H9 (cell line): ENCODE results near the gene C16orf87. TPM values are rescaled to one million over a fixed set of nuclear protein-coding genes. Genes with fewer than 3 reads are reported as not detected.

ENCODE experiments used
- DNase-seq: peaks from one replicate; pipeline ENCODE4 v3.0.0-alpha.2; 2017
- H2AFZ ChIP-seq: one replicate; pipeline ENCODE4 v1.6.1; 2013; ENCODE audit warnings: mild to moderate bottlenecking, low read length, control low read depth, moderate library complexity
- H2AK5ac ChIP-seq: 2 replicates; pipeline ENCODE4 v1.6.1; 2013; ENCODE audit warnings: low read length, control low read depth, mixed read lengths; ENCODE audit not compliant: insufficient read length
- H2BK120ac ChIP-seq: one replicate; pipeline ENCODE4 v1.6.1; 2013; ENCODE audit warnings: low read depth, mild to moderate bottlenecking, low read length, control low read depth, inconsistent platforms; ENCODE audit not compliant: poor library complexity, severe bottlenecking
- H2BK12ac ChIP-seq: 2 replicates; pipeline ENCODE4 v1.6.1; 2013; ENCODE audit warnings: low read length, control low read depth, mixed read lengths, low read depth; ENCODE audit not compliant: insufficient read length
- H2BK15ac ChIP-seq: 2 replicates; pipeline ENCODE4 v1.6.1; 2013; ENCODE audit warnings: low read depth, low read length, control low read depth
- H2BK20ac ChIP-seq: one replicate; pipeline ENCODE4 v1.6.1; 2013; ENCODE audit warnings: low read depth, mild to moderate bottlenecking, low read length, control low read depth, inconsistent platforms; ENCODE audit not compliant: poor library complexity, severe bottlenecking
- H2BK5ac ChIP-seq: 2 replicates; pipeline ENCODE4 v1.6.1; 2013; ENCODE audit warnings: low read length, control low read depth, mixed read lengths; ENCODE audit not compliant: insufficient read length
- H3K14ac ChIP-seq: 2 replicates; pipeline ENCODE4 v1.6.1; 2013; ENCODE audit warnings: low read length, control low read depth; ENCODE audit not compliant: insufficient read depth
- H3K18ac ChIP-seq: 2 replicates; pipeline ENCODE4 v1.6.1; 2013; ENCODE audit warnings: low read depth, mild to moderate bottlenecking, mixed read lengths, low read length, control low read depth; ENCODE audit not compliant: insufficient read length
- H3K23ac ChIP-seq: 2 replicates; pipeline ENCODE4 v1.6.1; 2013; ENCODE audit warnings: low read length, control low read depth, mixed read lengths, low read depth; ENCODE audit not compliant: insufficient read length
- H3K23me2 ChIP-seq: 2 replicates; pipeline ENCODE4 v1.6.1; 2013; ENCODE audit warnings: low read depth, mild to moderate bottlenecking, mixed read lengths, low read length, control low read depth; ENCODE audit not compliant: insufficient read length, poor library complexity, severe bottlenecking
- H3K27ac ChIP-seq: 2 replicates; pipeline ENCODE4 v1.5.1; 2013; ENCODE audit warnings: low read length, control low read depth, mixed read lengths, low read depth; ENCODE audit not compliant: insufficient read length
- H3K27me3 ChIP-seq: 2 replicates; pipeline ENCODE4 v1.6.1; 2013; ENCODE audit warnings: low read length, control low read depth, inconsistent platforms; ENCODE audit not compliant: insufficient read depth
- H3K4ac ChIP-seq: 2 replicates; pipeline ENCODE4 v1.6.1; 2013; ENCODE audit warnings: low read depth, mild to moderate bottlenecking, control low read depth, inconsistent platforms, low read length, moderate library complexity
- H3K4me1 ChIP-seq: 2 replicates; pipeline ENCODE4 v1.6.1; 2013; ENCODE audit warnings: low read length, control low read depth, inconsistent platforms; ENCODE audit not compliant: insufficient read depth
- H3K4me2 ChIP-seq: 2 replicates; pipeline ENCODE4 v1.6.1; 2013; ENCODE audit warnings: low read length, control low read depth, mixed read lengths; ENCODE audit not compliant: insufficient read length, insufficient read depth
- H3K56ac ChIP-seq: 2 replicates; pipeline ENCODE4 v1.6.1; 2013; ENCODE audit warnings: low read depth, mild to moderate bottlenecking, mixed read lengths, low read length, control low read depth; ENCODE audit not compliant: insufficient read length
- H3K79me1 ChIP-seq: 2 replicates; pipeline ENCODE4 v1.6.1; 2013; ENCODE audit warnings: low read depth, mild to moderate bottlenecking, moderate library complexity, low read length, control low read depth, inconsistent platforms; ENCODE audit not compliant: insufficient read depth, poor library complexity, severe bottlenecking
- H3K79me2 ChIP-seq: 2 replicates; pipeline ENCODE4 v1.6.1; 2013; ENCODE audit warnings: low read length, control low read depth, inconsistent platforms; ENCODE audit not compliant: insufficient read depth
- H3K9ac ChIP-seq: 2 replicates; pipeline ENCODE4 v1.6.1; 2013; ENCODE audit warnings: low read length, control low read depth, mixed read lengths; ENCODE audit not compliant: insufficient read length; ENCODE audit errors: extremely low read depth
- H3K9me3 ChIP-seq: one replicate; pipeline ENCODE4 v1.6.1; 2013; ENCODE audit warnings: low read depth, low read length, inconsistent platforms; ENCODE audit not compliant: control insufficient read depth
- H3T11ph ChIP-seq: one replicate; pipeline ENCODE4 v1.6.1; 2013; ENCODE audit warnings: mild to moderate bottlenecking, low read length, control low read depth, inconsistent platforms
- H4K20me1 ChIP-seq: one replicate; pipeline ENCODE4 v1.6.1; 2013; ENCODE audit not compliant: control insufficient read depth, insufficient read length, insufficient read depth
- H4K5ac ChIP-seq: 2 replicates; pipeline ENCODE4 v1.6.1; 2013; ENCODE audit warnings: low read depth, mild to moderate bottlenecking, mixed read lengths, low read length, control low read depth; ENCODE audit not compliant: insufficient read length
- H4K8ac ChIP-seq: replicated peaks from 2 replicates; pipeline ENCODE4 v1.6.1; 2013; ENCODE audit warnings: low read length, control low read depth, mixed read lengths, low read depth; ENCODE audit not compliant: insufficient read length
- H4K91ac ChIP-seq: 2 replicates; pipeline ENCODE4 v1.6.1; 2013; ENCODE audit warnings: low read depth, mild to moderate bottlenecking, moderate library complexity, mixed read lengths, low read length, control low read depth; ENCODE audit not compliant: insufficient read length
- H3K27ac Mint-ChIP-seq, 3 experiments: 2 replicates in 2 of 3; 3 replicates in 1 of 3; pipeline ENCODE4 v1.8.0; 2020 to 2021; ENCODE audit warnings: mixed read lengths in 3 of 3, mild to moderate bottlenecking in 1 of 3, moderate library complexity in 1 of 3
- H3K27me3 Mint-ChIP-seq: 2 replicates; pipeline ENCODE4 v1.8.0; 2021; ENCODE audit warnings: low read depth, mild to moderate bottlenecking, moderate library complexity, mixed read lengths
- H3K36me3 Mint-ChIP-seq, 3 experiments: 2 replicates in 2 of 3; 3 replicates in 1 of 3; pipeline ENCODE4 v1.8.0; 2020 to 2021; ENCODE audit warnings: low read depth in 3 of 3, mixed read lengths in 3 of 3; ENCODE audit not compliant: insufficient read depth in 1 of 3
- H3K4me1 Mint-ChIP-seq, 2 experiments: 2 replicates each; pipeline ENCODE4 v1.8.0; 2020; ENCODE audit warnings: mixed read lengths in 2 of 2
- H3K4me3 Mint-ChIP-seq, 2 experiments: 2 replicates in 1 of 2; 3 replicates in 1 of 2; pipeline ENCODE4 v1.8.0; 2020 to 2021; ENCODE audit warnings: mild to moderate bottlenecking in 2 of 2, mixed read lengths in 2 of 2, moderate library complexity in 1 of 2
- H3K9me3 Mint-ChIP-seq, 2 experiments: 2 replicates in 1 of 2; 3 replicates in 1 of 2; pipeline ENCODE4 v1.8.0; 2020; ENCODE audit warnings: mild to moderate bottlenecking in 2 of 2, mixed read lengths in 2 of 2, moderate library complexity in 1 of 2
- WGBS: extraction: QIAGEN DNeasy Blood & Tissue Kit; methylation state at CpG from one replicate; pipeline ENCODE4 v1.1.7; 2013; ENCODE audit warnings: missing lambda C conversion rate, low lambda C conversion rate, mixed read lengths; ENCODE audit not compliant: insufficient read length; ENCODE audit errors: extremely low coverage; 5-methylcytosine and 5-hydroxymethylcytosine counted together
- total RNA-seq: library from RNA; stranded (reverse); gene quantifications from 2 replicates; pipeline ENCODE4 v1.2.1, GENCODE V29; 2021
- TF ChIP-seq, protein P1 (sequence below): fragments of 200-600 bp; sonication (generic); conservative IDR thresholded peaks from 3 replicates; pipeline ENCODE4 v1.8.0; 2021; ENCODE audit warnings: antibody characterized with exemption, mild to moderate bottlenecking

Gene C16orf87
- total RNA-seq, 1 experiment from 2014 or later, result 16.7 TPM

DNA sequence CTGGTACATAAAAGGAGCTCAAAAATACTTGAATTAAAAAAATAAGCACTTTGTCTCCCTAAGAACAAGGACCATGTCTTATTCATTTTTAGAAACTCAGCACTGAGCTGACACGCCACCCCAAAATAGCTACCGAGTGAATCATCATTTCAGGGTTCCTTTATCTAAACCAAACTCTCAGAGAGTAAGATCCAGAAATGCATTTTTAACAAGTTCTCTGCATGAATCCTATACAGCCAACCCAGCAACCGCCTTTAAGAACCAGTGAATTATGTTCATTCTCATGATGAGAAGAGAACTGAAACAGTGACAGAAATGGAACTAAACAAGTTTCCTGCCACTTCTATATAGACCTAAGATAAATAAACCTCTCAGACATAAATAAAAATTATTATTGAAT lies 8.7 kb downstream of the C16orf87 start:
- Histone ChIP-seq H2BK12ac (no peak overlapping the region), H3K79me2 (peaks cover 3% of the 10 kb centered on the region; the same call in 1 of the 2 replicates), H2BK15ac (no peak overlapping the region), H3K79me1 (peaks cover 6% of the 10 kb centered on the region), H3K4me2 (no peak overlapping the region), H2AK5ac (no peak overlapping the region), H3K18ac (no peak overlapping the region), H3K14ac (no peak overlapping the region), H3K4ac (no peak overlapping the region), H3K9ac (no peak overlapping the region), H4K5ac (no peak overlapping the region), H3T11ph (no peak overlapping the region), H4K8ac (no peak overlapping the region), H2BK20ac (no peak overlapping the region), H3K9me3 (no peaks in the 10 kb centered on the region), H4K91ac (no peak overlapping the region), H3K56ac (no peak overlapping the region), H2AFZ (no peak overlapping the region), H4K20me1 (no peaks in the 10 kb centered on the region), H3K4me1 (no peaks in the 10 kb centered on the region), H2BK5ac (no peak overlapping the region), H3K27me3 (no peaks in the 10 kb centered on the region), H3K23ac (no peak overlapping the region), H3K27ac (no peak overlapping the region), H2BK120ac (no peak overlapping the region), H3K23me2 (no peaks in the 10 kb centered on the region)
- Mint-ChIP-seq H3K4me1 (peaks cover 7 to 8% of the 10 kb centered on the region in 2 experiments), H3K27me3 (no peaks in the 10 kb centered on the region), H3K36me3 (peaks cover 0 to 6% (median 5%) of the 10 kb centered on the region in 3 experiments; a peak in 4 of 7 replicates), H3K9me3 (no peaks in the 10 kb centered on the region), H3K27ac (no peak overlapping the region), H3K4me3 (no peak overlapping the region)
- no CpG with 5 or more reads among the region's 3 CpGs for WGBS
- no peak for DNase-seq
- TF ChIP-seq, protein P1, sequence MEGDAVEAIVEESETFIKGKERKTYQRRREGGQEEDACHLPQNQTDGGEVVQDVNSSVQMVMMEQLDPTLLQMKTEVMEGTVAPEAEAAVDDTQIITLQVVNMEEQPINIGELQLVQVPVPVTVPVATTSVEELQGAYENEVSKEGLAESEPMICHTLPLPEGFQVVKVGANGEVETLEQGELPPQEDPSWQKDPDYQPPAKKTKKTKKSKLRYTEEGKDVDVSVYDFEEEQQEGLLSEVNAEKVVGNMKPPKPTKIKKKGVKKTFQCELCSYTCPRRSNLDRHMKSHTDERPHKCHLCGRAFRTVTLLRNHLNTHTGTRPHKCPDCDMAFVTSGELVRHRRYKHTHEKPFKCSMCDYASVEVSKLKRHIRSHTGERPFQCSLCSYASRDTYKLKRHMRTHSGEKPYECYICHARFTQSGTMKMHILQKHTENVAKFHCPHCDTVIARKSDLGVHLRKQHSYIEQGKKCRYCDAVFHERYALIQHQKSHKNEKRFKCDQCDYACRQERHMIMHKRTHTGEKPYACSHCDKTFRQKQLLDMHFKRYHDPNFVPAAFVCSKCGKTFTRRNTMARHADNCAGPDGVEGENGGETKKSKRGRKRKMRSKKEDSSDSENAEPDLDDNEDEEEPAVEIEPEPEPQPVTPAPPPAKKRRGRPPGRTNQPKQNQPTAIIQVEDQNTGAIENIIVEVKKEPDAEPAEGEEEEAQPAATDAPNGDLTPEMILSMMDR, result no peak
